ENCODE results near the gene UGGT2. TPM values are rescaled to one million over a fixed set of nuclear protein-coding genes. Genes with fewer than 3 reads are reported as not detected.

UGGT2 gene
- total RNA-seq, 1 donor from 2014 or later = 39.6 TPM

DNA sequence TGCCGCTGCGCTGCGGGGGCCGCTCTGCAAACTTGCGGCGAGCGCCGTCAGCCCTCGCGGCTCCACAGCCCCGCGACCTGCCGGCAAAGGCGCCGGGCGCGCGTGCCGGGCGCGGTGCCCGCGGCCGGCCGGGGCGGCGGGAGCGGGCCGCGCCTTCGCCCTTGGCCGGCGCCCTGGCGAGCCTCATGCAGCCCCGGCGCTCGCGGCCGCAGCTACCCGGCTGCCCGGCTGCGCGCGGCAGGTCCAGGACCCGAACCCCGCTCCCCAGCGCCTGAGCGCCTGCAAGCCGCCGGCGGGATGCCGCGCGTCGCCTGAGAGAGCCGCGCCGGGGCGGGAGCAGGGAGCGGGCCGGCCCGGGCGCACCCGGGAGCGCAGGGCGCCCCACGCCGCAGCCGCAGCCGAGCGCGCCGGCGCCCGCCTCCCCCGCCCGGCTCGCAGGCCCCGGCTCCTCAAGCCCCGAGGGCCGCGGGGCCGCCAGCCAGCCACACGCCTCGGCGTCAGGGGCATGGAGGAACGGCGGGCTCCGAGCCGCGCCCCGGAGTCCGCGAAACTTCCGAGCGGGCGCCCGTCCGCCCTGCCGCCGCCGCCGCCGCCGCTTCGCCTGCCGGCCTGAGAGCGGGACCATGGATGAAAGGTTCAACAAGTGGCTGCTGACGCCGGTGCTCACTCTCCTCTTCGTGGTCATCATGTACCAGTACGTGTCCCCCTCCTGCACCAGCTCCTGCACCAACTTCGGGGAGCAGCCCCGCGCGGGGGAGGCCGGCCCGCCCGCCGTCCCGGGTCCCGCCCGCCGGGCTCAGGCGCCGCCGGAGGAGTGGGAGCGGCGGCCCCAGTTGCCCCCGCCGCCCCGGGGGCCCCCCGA lies 37.3 kb upstream of the UGGT2 start:
- H3K36me3 ChIP-seq (ENCODE audit: control insufficient read depth, insufficient read depth, low read length) = no peaks in the 10 kb centered on the region
- DNase-seq (ENCODE audit: low read depth) = no peak
- H3K4me3 ChIP-seq (ENCODE audit: low read depth, low read length) = peak overlapping the region; percentile 57
- peaks cover 32% of the 10 kb centered on the region for H3K27me3 ChIP-seq (ENCODE audit: control insufficient read depth, insufficient read depth, low read length)
- TF ChIP-seq, protein P1, sequence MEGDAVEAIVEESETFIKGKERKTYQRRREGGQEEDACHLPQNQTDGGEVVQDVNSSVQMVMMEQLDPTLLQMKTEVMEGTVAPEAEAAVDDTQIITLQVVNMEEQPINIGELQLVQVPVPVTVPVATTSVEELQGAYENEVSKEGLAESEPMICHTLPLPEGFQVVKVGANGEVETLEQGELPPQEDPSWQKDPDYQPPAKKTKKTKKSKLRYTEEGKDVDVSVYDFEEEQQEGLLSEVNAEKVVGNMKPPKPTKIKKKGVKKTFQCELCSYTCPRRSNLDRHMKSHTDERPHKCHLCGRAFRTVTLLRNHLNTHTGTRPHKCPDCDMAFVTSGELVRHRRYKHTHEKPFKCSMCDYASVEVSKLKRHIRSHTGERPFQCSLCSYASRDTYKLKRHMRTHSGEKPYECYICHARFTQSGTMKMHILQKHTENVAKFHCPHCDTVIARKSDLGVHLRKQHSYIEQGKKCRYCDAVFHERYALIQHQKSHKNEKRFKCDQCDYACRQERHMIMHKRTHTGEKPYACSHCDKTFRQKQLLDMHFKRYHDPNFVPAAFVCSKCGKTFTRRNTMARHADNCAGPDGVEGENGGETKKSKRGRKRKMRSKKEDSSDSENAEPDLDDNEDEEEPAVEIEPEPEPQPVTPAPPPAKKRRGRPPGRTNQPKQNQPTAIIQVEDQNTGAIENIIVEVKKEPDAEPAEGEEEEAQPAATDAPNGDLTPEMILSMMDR (IDR thresholded peaks at IDR 0.05; ENCODE audit: insufficient read depth, low read length, poor library complexity, severe bottlenecking) = no peak

DNA sequence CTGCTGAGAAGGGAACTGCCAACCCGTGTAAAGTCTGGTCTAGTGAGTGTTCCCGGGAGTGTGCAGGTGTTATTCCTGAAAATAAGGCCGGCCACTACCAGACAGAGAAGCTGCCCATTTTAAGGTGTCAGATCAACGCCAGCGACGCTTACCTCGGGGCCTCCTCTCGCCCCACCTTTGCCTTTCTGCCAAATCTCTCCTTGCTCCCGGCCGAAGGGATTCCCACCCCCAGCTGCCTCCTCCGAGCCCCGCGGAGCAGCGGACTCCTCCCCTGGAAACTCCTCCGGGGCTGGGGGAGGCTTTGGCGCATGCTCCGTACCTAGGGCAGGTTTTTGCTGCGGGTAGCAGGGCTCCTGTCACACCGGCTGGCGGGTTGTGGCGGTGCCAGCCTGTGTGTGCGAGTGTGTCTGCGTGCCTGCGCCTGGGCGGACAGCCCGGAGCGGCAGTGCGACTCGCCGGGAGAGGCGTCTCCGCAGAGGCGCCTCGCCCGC lies 36.6 kb upstream of the UGGT2 start, which contains the start of gene HS6ST3:
HS6ST3 (plus strand) TSS at position 359 of the 491 bp plus-strand sequence.
- H3K27me3 ChIP-seq (ENCODE audit: control insufficient read depth, insufficient read depth, low read length) = peaks cover 32% of the 10 kb centered on the region

DNA sequence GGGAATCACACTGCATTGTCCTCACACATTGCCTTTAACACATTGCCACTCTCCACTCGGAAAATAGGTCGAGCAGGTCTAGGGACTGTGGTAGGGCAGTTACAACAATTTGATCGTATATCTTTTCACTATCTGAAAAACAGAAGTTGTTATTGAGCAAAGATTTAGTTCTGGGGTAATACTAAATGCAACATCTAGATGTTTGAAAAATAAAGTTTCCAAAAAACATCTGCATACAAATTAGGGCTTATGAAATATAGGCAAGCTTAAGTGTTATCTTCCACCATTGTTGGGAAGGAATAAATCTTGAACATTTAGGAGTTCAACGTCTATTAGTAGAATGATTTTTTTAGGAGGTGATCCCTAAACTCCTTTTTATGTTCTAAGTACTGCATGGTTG lies 35.9 kb upstream of the UGGT2 start:
- no peaks in the 10 kb centered on the region for H3K36me3 ChIP-seq (ENCODE audit: control insufficient read depth, insufficient read depth, low read length)
- TF ChIP-seq, protein P1 (IDR thresholded peaks at IDR 0.05; ENCODE audit: insufficient read depth, low read length, poor library complexity, severe bottlenecking) = no peak
- no peak overlapping the region for H3K4me3 ChIP-seq (ENCODE audit: low read depth, low read length)
- H3K27me3 ChIP-seq (ENCODE audit: control insufficient read depth, insufficient read depth, low read length) = peaks cover 32% of the 10 kb centered on the region
- DNase-seq (ENCODE audit: low read depth) = no peak

More for the DNA sequence above, 36.6 kb upstream of the UGGT2 start, which contains the start of gene HS6ST3:
- DNase-seq (ENCODE audit: low read depth) = no peak
- H3K4me3 ChIP-seq (ENCODE audit: low read depth, low read length) = peak within 1 kb of the TSS; percentile 57
- H3K36me3 ChIP-seq (ENCODE audit: control insufficient read depth, insufficient read depth, low read length) = no peaks in the 10 kb centered on the region
- TF ChIP-seq, protein P1 (IDR thresholded peaks at IDR 0.05; ENCODE audit: insufficient read depth, low read length, poor library complexity, severe bottlenecking) = no peak

DNA sequence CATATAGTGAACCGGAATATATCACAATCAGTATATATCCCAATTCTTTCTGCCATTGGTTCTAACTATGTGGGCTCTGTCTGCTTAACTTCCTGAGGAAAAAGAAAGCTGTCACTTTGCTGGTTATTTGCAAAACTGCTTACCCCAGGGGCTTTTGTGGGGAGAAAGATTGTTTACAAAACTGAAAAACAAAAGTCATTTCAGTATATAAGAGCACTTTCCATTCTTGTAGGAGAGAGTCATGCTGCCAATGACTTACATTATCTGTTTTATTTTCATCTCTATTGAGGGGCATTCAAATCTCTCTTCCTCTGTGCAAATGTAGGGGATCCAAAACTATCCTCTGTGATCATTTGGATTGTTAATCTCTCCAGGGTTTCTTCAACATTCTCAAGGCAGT lies 33.5 kb upstream of the UGGT2 start:
- TF ChIP-seq, protein P1 (IDR thresholded peaks at IDR 0.05; ENCODE audit: insufficient read depth, low read length, poor library complexity, severe bottlenecking) = no peak
- Histone ChIP-seq H3K36me3 (ENCODE audit: control insufficient read depth, insufficient read depth, low read length) (no peaks in the 10 kb centered on the region), H3K4me3 (ENCODE audit: low read depth, low read length) (no peak overlapping the region), H3K27me3 (ENCODE audit: control insufficient read depth, insufficient read depth, low read length) (peaks cover 28% of the 10 kb centered on the region)
- no peak for DNase-seq (ENCODE audit: low read depth)

DNA sequence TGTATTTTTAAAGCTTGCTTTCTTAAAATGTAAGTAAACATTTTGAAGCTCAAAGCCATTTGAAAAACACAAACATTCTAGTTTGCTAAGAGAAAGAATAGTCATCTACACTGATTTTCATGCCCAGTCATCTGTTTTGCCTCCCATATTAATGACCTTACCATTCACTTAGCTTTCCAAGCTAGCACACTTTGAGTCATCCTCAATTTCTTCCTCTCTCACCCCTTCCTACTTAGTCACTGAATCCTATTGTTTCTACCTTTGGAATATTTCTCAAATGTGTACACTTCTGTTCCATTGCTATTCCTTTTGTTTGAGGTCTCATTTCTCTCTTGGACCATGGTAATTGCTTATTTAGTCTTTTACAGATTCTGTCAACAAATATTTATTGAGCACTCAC lies 29.4 kb upstream of the UGGT2 start:
- peak; percentile 12 for DNase-seq (ENCODE audit: low read depth)
- TF ChIP-seq, protein P1 (IDR thresholded peaks at IDR 0.05; ENCODE audit: insufficient read depth, low read length, poor library complexity, severe bottlenecking) = no peak
- H3K27me3 ChIP-seq (ENCODE audit: control insufficient read depth, insufficient read depth, low read length) = no peaks in the 10 kb centered on the region
- no peaks in the 10 kb centered on the region for H3K36me3 ChIP-seq (ENCODE audit: control insufficient read depth, insufficient read depth, low read length)
- no peak overlapping the region for H3K4me3 ChIP-seq (ENCODE audit: low read depth, low read length)
